ENCODE measurements around the gene PLPPR2.
"Not testable (repeated sequence)": the region's sequence is repeated elsewhere in the genome, so short reads cannot be mapped to it uniquely, and the experiment has no call there.

The PLPPR2 gene, protein sequence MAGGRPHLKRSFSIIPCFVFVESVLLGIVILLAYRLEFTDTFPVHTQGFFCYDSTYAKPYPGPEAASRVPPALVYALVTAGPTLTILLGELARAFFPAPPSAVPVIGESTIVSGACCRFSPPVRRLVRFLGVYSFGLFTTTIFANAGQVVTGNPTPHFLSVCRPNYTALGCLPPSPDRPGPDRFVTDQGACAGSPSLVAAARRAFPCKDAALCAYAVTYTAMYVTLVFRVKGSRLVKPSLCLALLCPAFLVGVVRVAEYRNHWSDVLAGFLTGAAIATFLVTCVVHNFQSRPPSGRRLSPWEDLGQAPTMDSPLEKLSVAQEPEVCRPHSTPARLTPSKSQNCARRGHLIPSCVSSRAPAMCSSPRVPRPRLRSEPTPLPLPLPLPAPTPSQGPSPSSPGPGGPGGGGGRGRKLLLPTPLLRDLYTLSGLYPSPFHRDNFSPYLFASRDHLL

DNA sequence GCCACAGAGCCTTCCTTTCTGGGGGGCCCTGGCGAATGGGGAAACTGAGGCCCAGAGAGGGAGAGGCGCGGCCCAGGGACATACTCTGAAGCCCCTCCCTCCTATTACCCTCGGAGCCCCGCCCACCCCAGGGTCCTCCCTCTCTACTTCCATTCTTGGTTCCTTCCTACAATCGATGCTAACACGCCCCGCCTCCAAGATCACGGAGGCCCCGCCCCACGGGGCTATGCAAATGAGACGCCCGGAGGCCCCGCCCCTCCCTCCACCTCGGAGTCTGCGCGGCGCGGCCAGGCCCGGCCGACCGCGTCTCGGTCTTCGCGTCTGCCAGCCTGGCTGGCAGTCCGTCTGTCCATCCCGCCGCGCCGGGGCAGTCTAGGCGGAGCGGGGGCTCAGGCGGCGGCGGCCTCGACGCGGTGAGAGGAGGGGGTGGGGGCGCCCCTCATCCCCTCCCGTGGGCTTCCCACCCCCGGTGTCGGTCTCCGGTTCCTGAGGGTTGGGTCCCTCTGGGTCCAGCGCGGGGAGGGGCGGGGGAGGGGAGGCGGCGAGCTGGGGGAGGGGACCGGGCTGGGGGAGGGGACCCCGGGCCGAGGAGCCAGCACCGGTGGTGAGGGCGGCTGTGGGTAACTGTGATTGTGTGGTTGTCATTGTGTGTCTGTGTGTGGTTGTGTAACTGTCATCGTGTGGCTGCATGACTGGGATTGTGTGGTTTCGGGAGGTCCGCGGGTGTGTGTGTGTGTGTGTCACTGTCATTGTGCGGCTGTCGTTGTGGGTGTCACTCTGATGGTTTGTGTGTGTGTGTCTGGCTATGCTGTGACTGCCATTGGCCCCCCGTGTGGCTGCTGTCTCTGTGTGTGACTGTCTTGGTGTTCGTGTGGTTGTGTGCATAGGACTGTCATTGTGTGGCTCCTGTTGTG lies at the start of gene PLPPR2:
Gene PLPPR2 (plus strand): TSS at position 273 of the 914 bp plus-strand sequence. CDS start 2,242 bp downstream, outside the sequence.
- peak; percentile 90 for DNase-seq

DNA sequence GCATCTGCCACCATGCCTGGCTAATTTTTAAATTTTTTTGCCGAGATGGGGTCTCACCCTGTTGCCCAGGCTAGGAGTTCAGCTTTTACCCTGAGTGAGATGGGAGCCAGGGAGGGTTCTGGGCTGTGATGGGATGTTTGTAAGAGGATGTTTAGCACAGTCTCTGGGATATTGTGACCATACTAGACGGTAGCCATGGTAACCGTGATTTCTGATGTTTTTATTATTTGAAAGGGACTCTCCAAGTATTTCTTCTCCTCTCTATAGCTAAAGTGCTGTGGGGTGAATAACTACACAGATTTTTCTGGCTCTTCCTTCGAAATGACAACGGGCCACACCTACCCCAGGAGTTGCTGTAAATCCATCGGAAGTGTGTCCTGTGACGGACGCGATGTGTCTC lies 48.9 kb upstream of the PLPPR2 start:
- no peak for DNase-seq

DNA sequence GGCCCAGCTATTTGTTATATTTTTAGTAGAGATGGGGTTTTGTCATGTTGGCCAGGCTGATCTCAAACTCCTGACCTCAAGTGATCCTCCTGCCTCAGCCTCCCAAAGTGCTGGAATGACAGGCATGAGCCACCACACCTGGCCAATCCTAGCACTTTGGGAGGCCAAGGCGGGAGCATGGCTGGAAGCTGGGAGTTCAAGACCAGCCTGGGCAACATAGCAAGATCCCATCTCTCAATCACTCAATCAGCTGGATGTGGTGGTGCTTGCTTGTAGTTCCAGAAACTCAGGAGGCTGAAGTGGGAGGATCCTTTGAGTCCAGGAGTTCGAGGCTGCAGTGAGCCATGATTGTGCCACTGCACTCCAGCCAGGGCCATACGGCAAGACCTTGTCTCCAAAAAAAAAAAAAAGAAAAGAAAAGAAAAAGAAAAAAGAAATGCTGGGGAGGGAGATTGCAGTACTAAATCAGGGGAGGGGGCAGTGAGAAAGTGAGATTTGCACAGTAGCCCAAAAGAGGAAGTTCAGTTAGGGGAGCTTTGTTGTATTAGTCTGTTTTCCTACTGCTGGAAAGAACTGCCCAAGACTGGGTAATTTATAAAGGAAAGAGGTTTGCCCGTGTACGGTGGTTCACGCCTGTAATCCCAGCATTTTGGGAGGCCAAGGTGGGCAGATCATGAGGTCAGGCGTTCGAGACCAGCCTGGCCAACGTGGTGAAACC lies 34.8 kb upstream of the PLPPR2 start:
- DNase-seq, result not testable (repeated sequence)

DNA sequence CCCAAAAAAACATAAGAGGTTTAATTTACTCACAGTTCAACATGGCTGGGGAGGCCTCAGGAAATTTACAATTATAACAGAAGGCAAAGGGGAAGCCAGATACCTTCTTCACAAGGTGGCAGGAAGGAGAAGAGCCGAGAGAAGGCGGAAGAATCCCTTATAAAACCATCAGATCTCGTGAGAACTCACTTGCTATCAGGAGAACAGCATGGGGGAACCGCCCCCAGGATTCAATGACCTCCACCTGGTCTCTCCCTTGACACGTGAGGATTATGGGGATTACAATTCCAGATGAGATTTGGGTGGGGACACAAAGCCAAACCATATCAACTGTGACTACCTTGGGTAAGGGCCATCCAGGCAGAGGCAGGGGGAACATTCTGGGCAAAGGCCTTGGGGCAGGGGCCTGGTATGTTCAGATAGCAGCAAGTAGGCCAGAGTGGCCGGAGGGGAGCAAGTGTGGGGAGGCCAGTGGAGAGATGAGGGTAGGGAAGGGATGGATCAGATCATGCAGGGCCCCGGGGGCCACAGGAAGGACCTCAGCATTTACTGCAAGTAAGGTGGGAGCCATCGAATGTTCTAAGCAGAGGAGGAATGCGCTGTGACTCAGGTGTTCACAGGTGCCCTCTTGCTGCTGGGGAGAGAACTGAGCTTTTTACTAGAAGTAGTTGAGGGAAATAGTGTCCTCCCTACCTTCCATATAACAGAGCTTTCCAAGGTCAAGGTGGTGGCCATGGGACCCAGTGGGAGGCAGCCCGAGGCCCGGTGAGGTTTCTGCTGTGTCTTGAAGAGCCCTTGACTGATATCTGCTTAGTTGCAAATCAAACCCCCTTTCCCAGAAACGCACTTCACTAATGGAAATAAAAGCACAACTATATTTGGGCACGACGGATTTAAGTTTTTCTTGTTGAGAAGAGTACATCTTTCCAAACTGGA lies 33.8 kb upstream of the PLPPR2 start:
- no peak for DNase-seq

DNA sequence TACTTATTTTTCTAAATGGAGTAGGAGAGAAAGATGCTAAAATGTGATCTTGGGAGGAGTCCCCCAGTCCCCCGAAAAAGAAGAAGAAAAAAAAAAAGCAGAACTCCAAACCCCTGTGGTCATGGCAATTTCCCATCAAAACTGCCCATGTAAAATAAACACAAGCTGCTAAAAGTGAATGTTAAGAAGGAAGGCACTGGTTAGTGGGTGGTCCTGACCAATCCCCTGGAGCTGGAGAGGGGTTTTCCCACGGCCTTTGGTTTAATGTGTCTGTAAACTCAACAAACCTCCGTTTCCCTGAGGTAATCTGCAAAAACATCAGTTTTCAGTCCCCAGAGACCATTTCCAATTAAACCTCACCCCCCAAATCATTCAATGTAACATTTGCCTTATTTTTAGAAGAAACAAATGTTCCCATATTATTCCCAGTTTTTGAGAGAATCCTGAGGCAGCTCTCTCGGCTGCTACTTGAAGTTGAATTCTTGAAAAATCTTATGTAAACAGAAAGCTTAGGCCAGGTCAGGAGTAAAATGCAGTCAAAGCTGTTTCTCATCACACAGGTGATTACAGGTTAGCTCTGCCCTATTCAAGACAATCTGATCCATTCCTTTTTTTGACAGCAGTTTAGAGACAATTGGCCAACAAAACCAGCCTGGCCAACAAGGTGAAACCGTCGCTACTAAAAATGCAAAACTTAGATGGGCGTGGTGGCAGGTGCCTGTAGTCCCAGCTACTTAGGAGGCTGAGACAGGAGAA lies 32.8 kb upstream of the PLPPR2 start:
- DNase-seq, result no peak

DNA sequence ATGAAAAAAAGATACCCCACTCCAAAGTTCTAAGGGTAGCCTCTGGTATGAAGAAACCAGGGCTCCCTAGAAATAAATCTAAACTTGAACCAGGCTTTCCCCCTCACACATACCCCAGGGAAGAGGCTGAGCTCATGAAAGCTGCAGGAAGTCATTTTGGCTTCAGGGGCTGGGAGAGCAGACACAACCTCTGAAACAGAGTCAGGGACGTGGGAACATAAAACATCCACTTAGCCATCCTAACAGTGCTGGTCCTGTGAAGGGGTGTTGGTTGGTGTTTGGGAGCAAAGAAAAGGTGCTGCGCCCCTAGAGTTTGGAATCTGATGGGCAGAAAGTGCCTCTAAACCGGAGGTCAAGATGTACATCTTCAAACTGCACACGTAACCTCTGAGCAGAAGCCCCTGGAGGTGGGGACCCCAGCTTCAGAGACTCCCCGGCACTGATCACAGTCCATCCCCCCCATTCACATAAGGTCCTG lies 31.6 kb upstream of the PLPPR2 start:
- DNase-seq, result no peak

DNA sequence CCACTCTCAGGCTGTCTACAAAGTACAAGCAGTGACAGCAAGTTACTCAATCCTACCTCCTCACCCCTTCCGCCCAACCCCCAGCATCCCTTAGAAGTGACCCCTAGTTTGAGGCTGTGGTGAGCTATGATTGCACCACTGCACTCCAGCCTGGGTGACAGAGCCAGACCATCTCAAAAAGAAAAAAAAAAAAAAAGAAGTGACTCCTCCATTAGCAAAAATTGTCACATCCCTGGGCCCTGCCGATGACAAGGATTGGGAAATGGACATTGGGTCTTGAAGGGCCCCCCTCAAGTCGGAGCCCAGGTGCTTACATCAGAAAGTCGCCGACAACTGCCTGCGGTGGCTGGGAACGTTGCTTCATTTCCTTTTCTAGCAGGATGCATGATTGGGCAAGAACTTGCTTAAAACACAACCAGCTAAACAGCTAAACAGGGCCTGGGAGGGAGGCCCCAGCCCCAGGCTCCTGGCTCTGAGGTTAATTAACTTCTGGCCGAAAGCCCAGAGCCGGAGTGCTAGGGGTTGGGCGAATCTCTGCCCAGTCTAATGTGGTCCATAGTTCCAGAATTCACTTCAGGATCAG lies 31.1 kb upstream of the PLPPR2 start:
- DNase-seq, result peak; percentile 45

DNA sequence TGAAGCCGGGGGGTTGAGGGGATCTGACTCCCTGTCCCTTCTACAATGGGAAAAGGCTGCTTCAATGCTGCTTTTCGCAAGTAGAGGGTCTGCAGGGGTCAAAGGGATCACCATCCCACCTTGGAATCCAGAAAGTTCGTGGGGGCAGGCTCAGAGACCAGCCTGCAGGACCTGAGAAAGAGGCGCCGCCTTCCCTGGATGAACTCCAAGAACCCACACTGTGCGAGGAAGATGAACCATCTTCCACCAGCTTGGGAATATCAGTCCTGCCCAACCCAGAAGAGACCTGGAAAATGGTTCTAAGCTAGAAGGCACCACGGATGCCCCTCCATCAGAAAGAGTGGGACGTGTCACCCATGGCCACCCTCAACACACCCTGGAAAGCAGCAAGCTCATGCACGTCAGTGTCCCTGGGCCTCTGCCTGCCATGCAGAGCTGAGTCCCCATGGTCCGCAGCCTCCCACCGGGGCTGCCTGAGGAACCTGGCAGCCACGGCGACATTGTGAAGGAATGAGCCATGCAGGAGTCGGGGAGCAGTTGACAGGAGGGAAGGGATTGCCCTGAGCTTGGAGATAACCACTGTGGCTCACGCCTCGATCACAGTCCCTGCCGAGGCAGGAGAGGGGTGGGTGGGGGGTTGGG lies 30.4 kb upstream of the PLPPR2 start:
- DNase-seq, result no peak

DNA sequence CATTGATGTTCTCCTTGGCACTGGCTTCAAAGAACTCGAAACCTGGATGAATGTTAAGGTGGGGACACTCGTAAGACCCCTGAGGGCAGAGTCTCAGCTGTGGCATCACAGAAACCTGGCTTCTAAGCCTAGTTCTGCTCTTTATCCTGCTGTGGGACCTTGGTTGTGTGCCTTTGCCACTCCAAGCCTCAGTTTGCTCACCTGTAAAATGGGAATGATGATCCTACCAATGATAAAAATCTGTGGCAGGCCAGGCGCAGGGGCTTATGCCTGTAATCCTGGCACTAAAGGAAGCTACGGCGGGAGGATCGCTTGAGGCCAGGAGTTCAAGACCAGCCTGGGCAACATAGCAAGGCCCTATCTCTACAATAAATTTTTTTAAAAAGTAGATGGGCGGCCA lies 29.7 kb upstream of the PLPPR2 start:
- DNase-seq, result no peak

DNA sequence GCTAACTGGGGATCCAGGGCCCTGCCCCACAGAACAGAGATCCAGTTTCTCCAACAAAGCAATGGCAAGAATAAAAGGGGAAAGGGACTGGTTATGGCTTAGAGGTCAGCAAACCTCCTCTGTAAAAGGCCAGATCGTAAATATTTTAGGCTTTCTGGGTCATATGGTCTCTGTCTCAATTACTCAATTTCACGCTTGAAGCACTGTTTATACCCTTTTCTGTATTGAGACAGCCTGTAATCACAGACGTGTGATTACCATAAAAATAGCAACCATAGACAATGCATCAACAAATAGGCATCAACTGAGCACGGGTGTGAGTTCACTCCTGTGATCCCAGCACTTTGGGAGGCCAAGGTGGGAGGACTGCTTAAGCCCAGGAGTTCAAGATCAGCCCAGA lies 25.1 kb upstream of the PLPPR2 start:
- no peak for DNase-seq

DNA sequence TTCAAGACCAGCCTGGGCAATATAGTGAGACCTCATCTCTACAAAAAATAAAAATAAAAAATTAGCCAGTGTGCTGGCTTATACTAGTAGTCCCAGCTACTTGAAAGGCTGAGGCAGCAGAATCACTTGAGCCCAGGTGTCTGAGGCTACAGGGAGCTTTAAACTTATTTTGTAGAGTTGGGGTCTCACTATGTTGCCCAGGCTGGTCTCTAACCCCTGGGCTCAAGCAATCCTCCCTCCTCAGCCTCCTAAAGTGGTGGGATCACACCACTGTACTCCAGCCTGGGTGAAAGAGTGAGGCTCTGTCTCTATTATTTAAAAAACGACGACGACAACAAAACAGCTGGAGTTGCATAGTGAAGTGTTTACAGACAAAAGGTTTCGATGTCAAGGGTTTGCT lies 23.7 kb upstream of the PLPPR2 start:
- no peak for DNase-seq

DNA sequence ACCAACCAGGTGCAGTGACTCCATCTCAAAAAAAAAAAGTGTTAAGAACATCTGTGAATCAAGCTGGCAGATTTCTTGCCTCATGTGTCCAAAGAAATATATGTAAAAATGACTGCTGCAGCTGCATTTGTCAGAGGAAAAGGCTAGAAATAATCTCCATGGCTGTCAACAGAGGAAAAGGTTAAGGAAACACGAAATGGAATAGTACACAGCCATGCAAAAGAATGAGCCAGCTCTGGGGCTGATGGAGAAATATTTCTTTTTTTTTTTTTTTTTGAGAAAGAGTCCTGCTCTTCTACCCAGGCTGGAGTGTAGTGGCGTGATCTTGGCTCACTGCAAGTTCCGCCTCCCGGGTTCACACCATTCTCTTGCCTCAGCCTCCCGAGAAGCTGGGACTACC lies 22.4 kb upstream of the PLPPR2 start:
- no peak for DNase-seq

DNA sequence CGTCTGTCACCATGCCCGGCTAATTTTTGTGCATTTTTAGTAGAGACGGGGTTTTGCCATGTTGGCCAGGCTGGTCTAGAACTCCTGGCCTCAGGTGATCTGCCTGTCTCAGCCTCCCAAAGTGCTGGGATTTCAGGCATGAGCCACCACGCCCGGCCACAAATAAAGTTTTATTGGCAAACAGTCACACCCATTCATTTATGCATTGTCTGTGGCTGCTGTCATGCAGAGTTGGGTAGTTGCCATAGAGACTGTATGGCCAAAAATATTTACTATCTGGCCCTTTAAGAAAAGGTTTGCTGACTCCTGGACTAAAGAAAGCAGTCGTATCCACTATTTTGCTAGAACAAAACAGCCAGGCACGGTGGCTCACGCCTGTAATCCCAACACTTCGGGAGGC lies 21.4 kb upstream of the PLPPR2 start:
- not testable (repeated sequence) for DNase-seq

DNA sequence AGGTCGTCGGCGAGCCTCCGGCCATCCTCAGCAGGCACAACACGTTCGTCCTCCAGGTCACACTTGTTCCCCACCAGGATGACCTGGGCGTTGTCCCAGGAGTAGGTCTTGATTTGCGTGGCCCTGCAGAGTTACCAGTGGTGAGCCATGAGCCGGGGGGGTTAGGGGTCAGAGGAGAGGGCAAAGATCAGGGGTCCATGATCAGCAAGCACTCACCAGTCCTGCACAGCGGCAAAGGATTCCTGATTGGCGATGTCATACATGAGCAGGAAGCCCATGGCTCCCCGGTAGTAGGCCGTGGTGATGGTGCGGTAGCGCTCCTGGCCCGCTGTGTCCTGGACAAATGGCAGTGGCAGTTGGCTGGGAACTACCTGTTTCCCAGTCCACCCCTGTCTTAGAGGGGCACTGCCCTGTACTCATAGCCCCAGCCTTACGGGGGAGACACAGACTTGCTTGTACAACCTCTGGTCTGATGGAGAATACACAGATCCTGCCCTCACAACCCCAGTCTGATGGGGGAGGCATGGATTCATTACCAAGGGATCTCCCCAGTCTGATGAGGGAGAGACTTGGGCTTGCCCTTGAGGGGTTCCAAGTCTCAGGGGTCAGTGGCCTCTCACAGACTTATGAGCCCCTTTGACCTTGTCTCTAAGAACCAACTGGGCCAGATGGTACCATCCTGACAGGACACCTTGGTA lies 19.6 kb upstream of the PLPPR2 start:
- DNase-seq, result no peak

DNA sequence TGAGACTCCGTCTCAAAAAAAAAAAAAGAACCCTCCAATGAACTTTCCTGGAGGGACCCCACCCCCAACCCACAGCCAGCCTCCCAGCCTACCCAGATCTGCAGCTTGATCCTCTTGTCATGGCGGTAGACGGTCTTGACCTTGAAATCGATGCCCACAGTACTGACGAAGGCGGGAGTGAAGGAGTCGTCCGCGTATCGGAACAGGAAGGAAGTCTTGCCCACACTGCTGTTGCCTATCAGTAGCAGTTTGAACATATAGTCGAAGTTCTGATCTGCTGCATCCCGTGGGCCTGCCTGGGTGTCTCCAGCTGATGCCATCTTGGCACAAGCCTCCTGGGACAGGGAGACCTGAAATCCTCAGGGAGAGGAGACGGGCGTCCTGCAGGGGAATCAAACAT lies 18.2 kb upstream of the PLPPR2 start:
- peak; percentile 17 for DNase-seq

DNA sequence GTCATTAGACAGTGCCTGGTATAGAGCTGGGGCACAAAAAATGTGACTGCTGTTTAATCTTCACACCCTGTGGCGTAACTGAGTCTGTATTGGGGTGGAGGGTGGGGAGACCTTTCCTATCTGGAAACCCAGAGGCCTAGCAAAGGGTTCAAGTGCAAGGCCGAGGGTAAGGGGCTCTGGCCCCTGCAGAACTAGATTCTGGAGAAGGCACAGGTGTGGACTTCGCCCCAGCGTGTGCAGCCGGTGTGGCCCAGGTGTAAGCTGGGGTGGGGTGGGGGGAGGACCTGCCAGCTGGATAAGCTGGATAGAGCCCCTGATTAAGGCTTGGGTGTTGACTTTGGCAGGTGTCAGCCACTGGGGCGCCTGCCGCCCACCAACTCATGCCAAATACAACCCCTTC lies 17.1 kb upstream of the PLPPR2 start:
- DNase-seq, result no peak

DNA sequence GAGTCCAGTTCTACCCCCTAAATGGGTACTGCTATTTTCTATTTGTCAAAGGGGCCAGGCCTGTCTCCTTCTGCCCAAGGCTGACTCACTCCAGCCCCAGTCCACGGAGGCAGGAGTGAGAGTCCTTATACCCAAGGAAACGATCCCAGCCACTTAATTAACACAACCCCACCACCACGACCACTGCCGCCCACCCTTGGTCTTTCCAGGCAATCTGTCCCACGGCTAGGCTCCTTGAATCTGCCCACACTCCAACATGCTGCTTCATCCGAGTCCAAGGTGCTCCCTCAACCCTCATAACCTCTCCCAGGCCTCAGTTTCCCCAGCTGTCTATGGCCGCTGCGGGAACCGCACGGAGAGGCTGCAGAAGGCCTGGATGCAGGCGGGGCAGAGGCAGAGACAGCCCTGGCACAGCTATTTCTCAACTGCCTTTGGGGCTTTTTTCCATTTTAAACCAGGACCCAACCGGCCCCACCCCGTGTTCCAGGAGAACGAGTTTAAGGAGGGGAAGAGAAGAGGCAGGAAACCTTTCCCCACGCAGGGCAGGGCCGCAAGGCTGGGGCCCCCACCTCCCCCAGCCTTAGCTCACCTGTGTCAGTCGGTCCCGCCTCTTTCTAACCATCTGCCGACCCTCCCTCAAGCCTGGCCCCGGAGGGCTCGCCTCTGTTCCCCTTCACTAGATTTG lies 16.5 kb upstream of the PLPPR2 start:
- DNase-seq, result no peak

DNA sequence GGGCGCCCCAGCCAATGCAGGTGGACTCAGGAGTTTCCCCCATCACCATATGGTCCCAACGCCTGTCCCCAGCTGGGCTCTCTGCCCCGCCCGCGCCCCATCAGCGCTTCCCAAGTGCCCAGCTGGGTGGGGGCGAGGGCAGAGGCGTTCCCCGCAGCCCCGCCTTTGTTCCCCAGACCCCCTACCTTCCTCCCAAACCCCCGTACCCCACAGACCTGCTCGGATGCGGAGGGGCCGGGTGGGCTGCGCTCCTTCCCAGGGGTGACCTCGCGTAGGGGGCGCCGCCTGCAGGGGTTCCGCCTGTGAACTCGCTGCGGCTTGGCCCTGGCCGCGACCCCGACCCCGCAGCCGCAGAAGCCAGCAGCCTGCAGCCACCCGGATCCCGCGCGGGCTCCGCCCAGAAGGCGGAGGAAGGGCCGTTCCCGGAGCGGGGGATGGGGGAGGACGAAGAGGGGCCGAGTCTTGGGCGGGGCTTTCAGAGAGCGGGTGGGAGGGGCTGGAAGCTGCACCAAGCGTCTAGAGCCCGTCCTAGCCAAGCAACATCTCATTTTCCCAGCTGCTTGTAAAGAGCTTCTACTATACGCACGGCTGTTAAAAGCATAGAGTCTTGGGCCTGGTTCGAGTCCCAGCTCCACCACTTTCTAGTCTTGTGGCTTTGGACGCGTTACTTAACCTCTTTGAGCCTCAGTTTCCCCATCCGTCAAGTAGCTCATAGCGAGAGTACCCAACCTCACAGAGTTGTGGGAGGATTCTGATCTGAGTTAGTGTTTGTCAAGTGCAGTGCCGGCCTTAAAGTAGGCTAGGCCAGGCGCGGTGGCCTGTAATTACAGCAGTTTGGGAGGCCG lies 15.8 kb upstream of the PLPPR2 start, which contains the start of gene RAB3D:
Gene RAB3D (minus strand): TSS at position 404 of the 845 bp plus-strand sequence. CDS start 2,258 bp downstream, outside the sequence.
- DNase-seq, result peak; percentile 84

Measured in CD4-positive, alpha-beta T cell treated with Interleukin-17A for 1 hour (primary cell).